Measurements from ENCODE around the gene ATP8B3. TPM values are rescaled to one million over a fixed set of nuclear protein-coding genes. Genes with fewer than 3 reads are reported as not detected.

The ATP8B3 gene
- polyA plus RNA-seq, 2 of the 4 experiments (the other 2 are of a cell fraction), result 2.7 to 3.9 TPM

- ATAC-seq, result no peak
- peak overlapping the region; percentile 54 for H3K4me2 ChIP-seq
- POLR2A ChIA-PET, result no interaction called here
- H3K27ac ChIP-seq, result no peak overlapping the region
- WGBS (ENCODE audit: missing lambda C conversion rate), result 24% methylated on average over 9 of the region's 29 CpGs
- no peak for TF ChIP-seq RAD21 (conservative IDR thresholded peaks at IDR 0.05 in 1 of 2, IDR thresholded peaks at IDR 0.05 in 1 of 2)
- no peak for TF ChIP-seq CEBPB (IDR thresholded peaks at IDR 0.05)
- no peak for TF ChIP-seq MAX (IDR thresholded peaks at IDR 0.05)
- no peak for TF ChIP-seq ZC3H11A (IDR thresholded peaks at IDR 0.05)
- TF ChIP-seq HMGXB4 (CRISPR knock-in tag; IDR thresholded peaks at IDR 0.05; ENCODE audit: borderline replicate concordance), result no peak
- TF ChIP-seq FOXS1 (CRISPR knock-in tag; IDR thresholded peaks at IDR 0.05), result no peak
- TF ChIP-seq CTCF (IDR thresholded peaks at IDR 0.05), result no peak
- no peak for TF ChIP-seq E2F6 (IDR thresholded peaks at IDR 0.05; ENCODE audit: borderline replicate concordance, low read depth)
- TF ChIP-seq EHMT2 (IDR thresholded peaks at IDR 0.05; ENCODE audit: low read depth), result no peak
- TF ChIP-seq TP53 (CRISPR knock-in tag; IDR thresholded peaks at IDR 0.05), result no peak
- TF ChIP-seq POLR2A (IDR thresholded peaks at IDR 0.05; ENCODE audit: low read length), result no peak
- no peak for TF ChIP-seq ELK1 (IDR thresholded peaks at IDR 0.05; ENCODE audit: low read depth, low read length)
- TF ChIP-seq KDM1A (IDR thresholded peaks at IDR 0.05; ENCODE audit: low read depth), result no peak
- TF ChIP-seq MAZ (IDR thresholded peaks at IDR 0.05; ENCODE audit: borderline replicate concordance, low read depth, low read length), result no peak
- TF ChIP-seq POLR2AphosphoS2 (conservative IDR thresholded peaks at IDR 0.05; ENCODE audit: low read length), result no peak
- no peak for TF ChIP-seq ESRRA (IDR thresholded peaks at IDR 0.05; ENCODE audit: borderline replicate concordance, low read length)
- no peak for TF ChIP-seq ZSCAN20 (CRISPR knock-in tag; IDR thresholded peaks at IDR 0.05)
- TF ChIP-seq MYC (IDR thresholded peaks at IDR 0.05; ENCODE audit: borderline replicate concordance, low read length), result no peak
- no peak for TF ChIP-seq RNF2 (IDR thresholded peaks at IDR 0.05; ENCODE audit: borderline replicate concordance, low read depth)
- TF ChIP-seq CHD4 (IDR thresholded peaks at IDR 0.05; ENCODE audit: borderline replicate concordance), result no peak
- CTCF ChIA-PET, result interaction anchor here (1.2 to 3.2 kb wide), 2 partner anchors 10 to 84 kb away, joined by 5 to 16 read pairs; no protein-coding TSS in a partner anchor
- H3K9me3 ChIP-seq, result no peaks in the 10 kb centered on the region
- peak overlapping the region; percentile 24; the same call in 1 of the 3 replicates for H3K4me3 ChIP-seq
- H3K4me1 ChIP-seq, result peaks cover 10% of the 10 kb centered on the region; the same call in 2 of the 3 replicates
- no peak for DNase-seq (ENCODE audit: low read depth in 1 of 2, low spot score in 1 of 2)
- FAIRE-seq, result no peak
Measured at GRCh38 chr19:1756705-1757465, 55.2 kb downstream of the ATP8B3 start.
